Hair follicle dermal papilla cell (primary cell): ENCODE measurements around the gene LAD1. TPM values are rescaled to one million over a fixed set of nuclear protein-coding genes. Genes with fewer than 3 reads are reported as not detected.

ENCODE experiments used
- total RNA-seq: library from RNA; depleted of rRNA; stranded (reverse); fragments of >200 nt; gene quantifications from 2 replicates; pipeline ENCODE4 v1.2.3, GENCODE V29; 2012

The LAD1 gene, protein sequence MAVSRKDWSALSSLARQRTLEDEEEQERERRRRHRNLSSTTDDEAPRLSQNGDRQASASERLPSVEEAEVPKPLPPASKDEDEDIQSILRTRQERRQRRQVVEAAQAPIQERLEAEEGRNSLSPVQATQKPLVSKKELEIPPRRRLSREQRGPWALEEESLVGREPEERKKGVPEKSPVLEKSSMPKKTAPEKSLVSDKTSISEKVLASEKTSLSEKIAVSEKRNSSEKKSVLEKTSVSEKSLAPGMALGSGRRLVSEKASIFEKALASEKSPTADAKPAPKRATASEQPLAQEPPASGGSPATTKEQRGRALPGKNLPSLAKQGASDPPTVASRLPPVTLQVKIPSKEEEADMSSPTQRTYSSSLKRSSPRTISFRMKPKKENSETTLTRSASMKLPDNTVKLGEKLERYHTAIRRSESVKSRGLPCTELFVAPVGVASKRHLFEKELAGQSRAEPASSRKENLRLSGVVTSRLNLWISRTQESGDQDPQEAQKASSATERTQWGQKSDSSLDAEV
- total RNA-seq = 0.16 TPM in 1 of 2 replicates, not detected in the other

DNA sequence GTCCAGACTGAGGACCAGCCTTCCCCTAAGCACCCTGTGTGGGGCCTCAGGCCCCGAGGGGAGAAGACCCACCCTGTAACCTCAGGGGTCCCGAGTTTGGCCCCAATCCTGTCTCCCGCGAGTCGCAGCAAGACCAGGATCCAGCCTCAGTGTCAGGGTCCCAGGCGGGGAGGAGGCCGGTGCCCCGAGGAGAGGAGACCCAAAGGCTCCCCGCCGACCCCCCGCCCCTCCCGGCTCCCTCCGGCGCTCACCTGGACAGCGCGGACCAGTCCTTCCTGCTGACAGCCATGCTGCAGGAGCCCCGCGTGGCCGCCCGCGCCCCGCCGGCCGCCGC, at the start of gene LAD1:
Gene LAD1, minus strand, starts transcription at position 307 of the 334 bp plus-strand sequence. Its CDS starts 18 bp downstream, at position 289.

DNA sequence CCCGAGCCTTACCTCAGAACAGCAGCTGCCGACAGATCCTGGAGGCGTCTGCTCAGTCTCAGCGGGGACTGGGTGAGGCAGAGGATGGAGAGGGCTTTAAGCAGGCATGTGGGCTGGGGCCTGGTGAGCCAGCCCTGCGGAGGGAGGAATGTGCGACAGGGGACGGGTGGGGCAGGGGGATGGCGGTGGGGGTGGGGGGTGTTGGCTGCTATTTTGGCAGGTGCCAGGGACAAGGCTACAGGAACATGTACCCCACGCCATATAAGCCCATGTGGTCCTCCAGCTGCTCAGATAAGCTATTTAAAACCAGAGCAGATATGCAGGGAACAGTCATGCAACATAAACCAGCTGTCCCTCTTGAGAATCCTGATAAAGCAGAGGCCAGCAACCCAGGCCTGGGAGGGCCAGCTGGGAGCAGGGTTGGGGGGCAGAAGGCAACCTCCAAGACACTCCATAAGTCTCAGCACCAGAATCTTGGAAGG, 21.5 kb downstream of the LAD1 start, which contains the start of gene TNNT2:
Gene TNNT2, minus strand, starts transcription at position 70 of the 482 bp plus-strand sequence. CDS start 4,426 bp downstream, outside the sequence.

Other genes with a start within 250 kb of the LAD1 start
- gene TMEM9, start 244.8 kb downstream of the LAD1 start, total RNA-seq = 50.6 and 61.2 TPM in 2 replicates
- not detected in 2 replicates for gene IGFN1, start 208.5 kb downstream of the LAD1 start, total RNA-seq
- gene PKP1, start 115.8 kb downstream of the LAD1 start, total RNA-seq = 0.16 and 0.24 TPM in 2 replicates
- not detected in 2 replicates for gene TNNT2, start 21.6 kb downstream of the LAD1 start, total RNA-seq
- not detected in 2 replicates for gene TNNI1, start 22.4 kb upstream of the LAD1 start, total RNA-seq
- gene PHLDA3, start 69.9 kb upstream of the LAD1 start, total RNA-seq = 78.7 and 102 TPM in 2 replicates
- gene CSRP1, start 107.8 kb upstream of the LAD1 start, total RNA-seq = 363 and 515 TPM in 2 replicates
- gene NAV1, start 139.8 kb upstream of the LAD1 start, total RNA-seq = 67.5 and 78.9 TPM in 2 replicates